ENCODE results near the gene PGBD4. TPM values are rescaled to one million over a fixed set of nuclear protein-coding genes. Genes with fewer than 3 reads are reported as not detected.
"Not testable (repeated sequence)": the region's sequence is repeated elsewhere in the genome, so short reads cannot be mapped to it uniquely, and the experiment has no call there.

Gene PGBD4
- total RNA-seq, 1 donor from 2014 or later, result 1.5 TPM

DNA sequence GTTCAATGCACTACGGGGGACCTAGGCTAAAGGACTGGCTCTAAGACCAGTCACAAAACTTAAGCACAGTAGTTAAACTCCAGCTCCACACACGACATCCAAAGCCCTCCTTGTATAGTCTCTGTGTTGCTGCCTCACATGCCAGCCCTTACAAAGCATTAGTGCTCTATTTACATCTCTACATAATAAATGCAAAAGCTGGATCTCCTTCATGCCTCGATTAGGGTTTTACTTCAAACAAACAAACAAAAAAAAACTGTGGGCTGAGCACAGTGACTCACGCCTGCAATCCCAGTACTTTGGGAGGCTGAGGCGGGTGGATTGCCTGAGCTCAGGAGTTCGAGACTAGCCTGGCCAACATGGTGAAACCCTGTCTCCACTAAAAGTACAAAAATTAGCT lies 9.6 kb downstream of the PGBD4 start:
- no peak for DNase-seq (ENCODE audit: extremely low read depth, low read depth, low spot score)

DNA sequence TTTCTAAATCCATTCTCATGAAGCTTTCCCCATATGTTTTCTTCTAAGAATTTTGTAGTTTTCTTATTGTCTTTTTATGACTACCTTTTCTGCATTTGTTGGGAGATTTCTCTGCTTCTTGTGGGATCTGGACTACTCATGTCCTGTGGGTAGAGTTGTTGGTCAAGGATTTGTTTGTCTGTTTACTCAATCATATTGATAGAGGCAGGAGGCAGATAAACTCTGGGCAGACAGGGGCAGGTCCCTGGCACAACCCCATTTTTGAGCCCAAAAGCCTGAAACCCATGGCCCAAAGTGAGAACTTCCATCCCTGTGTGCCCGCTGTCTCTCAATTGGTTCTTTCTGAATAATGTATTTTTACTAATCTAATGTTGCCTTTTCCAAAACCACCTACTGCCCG lies 12.3 kb downstream of the PGBD4 start:
- DNase-seq (ENCODE audit: extremely low read depth, low read depth, low spot score), result no peak

DNA sequence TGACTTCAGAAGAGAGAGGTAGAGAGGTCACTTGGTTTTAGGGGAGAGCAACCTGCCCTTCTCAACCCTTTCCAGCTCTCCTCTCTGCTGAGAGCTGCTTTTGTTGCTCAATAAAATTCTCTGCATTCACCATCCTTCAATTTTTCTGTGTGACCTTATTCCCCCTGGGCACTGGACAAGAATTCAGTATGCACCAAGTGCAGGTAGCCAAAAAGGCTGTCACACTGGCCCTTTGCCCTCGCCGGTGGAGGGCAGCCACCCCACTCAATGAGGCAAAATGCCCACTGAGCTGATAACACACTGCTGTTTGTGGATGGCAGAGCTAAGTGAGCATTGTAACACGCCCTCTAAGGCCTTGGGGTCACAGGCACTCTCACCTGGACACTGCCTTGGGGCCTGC lies 12.9 kb downstream of the PGBD4 start:
- no peak for DNase-seq (ENCODE audit: extremely low read depth, low read depth, low spot score)

DNA sequence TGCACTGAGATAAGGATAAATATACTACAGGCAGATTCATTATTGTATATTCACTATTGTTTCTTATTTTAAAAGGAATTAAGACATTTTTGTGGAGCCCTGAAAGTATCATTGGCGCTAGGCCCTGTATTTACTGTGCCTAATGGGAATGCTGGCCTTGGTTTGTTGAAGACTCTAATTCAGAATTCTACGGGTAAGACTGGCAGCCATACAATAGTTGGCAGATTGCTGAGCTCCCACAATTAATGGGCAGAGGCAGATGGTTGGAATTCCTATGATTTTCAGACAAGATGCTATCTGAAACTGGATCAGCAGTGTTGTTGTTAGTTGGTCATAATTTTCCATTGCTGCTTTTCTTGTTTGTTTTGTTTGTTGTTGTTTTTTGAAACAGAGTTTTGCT lies 14.7 kb downstream of the PGBD4 start:
- DNase-seq (ENCODE audit: extremely low read depth, low read depth, low spot score), result no peak

DNA sequence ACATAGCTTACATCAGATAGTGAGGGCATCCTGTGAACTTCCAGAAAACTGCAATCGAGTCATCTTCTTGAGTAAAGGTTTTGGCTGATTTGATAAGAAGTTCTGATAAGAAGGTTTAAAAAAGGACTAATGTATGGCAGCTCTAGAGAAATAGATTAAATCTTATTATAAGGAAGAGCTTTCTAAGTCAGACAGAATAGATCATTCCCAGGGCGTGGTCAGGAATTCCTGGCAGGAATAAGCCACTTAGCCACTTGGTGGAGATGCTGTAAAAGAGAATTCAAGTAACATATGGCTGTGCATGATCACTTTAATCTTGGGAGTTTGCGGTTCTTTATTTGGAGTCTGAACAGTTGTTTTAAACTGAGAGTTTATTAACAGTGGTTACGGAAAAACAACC lies 17.4 kb downstream of the PGBD4 start:
- no peak for DNase-seq (ENCODE audit: extremely low read depth, low read depth, low spot score)

DNA sequence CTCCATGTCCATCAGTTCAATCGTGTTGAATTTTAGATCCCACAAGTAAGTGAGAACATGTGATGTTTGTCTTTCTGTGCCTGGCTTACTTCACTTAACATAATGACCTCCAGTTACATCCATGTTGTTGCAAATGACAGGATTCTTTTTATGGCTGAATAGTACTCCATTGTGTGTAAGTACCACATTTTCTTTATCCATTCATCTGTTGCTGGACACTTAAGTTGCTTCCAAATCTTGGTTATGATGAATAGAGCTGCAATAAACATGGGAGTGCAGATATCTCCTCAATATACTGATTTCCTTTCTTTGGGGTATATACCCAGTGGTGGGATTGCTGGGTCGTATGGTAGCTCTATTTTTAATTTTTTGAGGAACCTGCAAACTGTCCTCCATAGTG lies 18.5 kb downstream of the PGBD4 start:
- not testable (repeated sequence) for DNase-seq (ENCODE audit: extremely low read depth, low read depth, low spot score)

DNA sequence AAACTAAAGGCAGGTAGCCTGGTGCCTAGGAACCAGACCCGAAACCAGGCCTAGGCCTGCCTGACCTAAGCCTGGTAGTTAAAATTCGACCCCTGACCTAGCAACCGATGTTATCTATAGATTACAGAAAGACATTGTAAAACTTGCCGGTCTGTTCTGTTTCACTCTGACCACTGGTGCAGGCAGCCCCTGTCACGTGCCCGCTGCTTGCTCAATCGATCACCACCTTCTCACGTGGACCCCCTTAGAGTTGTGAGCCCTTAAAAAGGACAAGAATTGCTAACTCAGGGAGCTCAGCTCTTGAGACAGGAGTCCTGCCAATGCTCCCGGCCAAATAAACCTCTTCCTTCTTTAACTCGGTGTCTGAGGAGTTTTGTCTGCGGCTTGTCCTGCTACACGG lies 19.9 kb downstream of the PGBD4 start:
- not testable (repeated sequence) for DNase-seq (ENCODE audit: extremely low read depth, low read depth, low spot score)

DNA sequence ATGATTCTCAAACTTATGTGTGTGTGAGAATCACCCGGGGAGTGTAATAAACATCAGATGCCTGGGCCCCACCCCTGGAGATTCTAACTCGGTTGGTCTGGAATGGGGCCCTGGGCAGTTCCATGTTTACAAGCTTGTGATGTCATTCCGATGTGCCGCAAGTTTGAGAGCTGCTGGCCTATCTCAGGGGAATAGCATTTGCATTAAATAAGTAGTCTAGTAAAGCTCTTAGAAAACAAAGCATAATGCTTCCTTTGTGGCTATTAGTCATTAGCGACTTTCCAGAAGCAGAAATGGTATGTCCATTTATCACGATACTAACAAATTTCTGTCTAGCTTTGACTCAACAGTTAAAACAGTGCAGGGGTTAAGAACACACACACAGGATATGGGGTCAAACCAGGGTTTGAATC lies 20.9 kb downstream of the PGBD4 start:
- peak; percentile 76 for DNase-seq (ENCODE audit: extremely low read depth, low read depth, low spot score)

DNA sequence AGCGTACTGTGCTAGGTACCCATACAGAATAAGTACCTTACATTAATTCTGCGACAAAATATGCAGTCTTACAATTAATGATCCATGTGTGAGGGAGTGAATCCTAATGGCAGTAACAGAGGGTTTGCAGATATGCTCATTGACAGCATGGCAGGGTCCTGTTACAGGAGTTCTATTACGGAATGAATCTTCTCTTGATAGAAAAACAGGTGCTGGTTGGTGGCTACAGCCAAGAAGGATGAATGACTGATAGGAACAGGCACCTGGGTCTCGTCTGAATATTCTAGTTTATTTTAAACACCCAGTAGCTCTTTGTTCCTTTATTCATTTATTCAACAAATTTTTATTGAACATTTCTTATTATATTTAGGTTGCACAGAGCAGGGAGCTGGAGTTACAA lies 22.8 kb downstream of the PGBD4 start:
- no peak for DNase-seq (ENCODE audit: extremely low read depth, low read depth, low spot score)

DNA sequence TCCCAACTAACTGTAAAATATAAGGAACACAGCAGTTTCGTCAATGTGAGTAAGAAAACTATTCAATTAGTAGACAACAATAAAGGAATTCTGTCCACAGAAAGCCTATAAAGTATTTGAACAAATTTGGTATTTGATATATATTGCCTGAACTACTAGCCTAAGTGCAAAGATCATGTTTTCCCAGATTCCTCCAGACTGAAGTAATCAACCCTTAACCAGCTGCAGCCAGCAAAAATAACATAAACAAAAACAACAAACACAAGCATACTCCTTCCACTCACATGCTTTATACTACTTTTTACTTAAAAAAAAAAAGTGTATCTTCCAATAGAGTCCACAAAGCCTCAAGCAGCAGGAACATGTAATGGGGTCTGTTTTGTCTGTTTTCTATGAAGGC lies 24.1 kb downstream of the PGBD4 start:
- DNase-seq (ENCODE audit: extremely low read depth, low read depth, low spot score), result no peak

DNA sequence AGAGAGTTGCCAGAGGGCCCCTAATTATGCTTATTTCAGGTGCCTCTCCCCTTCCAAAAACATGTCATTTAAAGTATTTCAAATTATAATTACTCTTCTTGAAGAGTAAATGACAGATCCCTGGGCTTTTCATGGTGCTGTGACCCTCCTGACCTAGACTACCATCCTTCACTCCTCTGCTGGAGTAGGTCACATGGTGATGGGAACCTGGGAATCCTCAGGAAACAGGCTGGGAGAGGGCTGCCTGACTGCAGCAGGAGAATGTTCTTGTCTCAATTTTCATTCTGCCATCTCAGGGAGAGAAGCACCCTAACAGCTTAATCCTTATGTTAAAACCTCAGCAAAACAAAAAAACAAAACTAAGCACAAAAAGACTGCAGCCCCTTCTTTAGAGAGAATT lies 24.6 kb downstream of the PGBD4 start:
- no peak for DNase-seq (ENCODE audit: extremely low read depth, low read depth, low spot score)

DNA sequence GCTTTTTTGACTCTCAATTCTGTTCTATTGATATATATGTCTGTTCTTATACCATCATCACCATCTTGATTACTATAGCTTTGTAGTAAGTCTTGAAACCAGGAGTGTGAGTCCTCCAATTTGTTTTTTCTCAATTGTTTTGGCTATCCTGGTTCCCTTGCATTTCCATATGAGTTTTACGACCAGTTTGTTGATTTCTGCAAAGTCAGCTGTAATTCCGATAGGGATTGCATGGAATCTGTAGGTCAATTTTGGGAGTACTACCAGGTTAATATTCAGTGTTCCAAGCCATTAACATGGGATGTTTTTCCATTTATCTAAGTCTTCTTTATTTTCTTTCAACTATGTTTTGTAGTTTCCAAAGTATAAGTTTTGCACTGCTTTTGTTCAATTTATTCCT lies 27.0 kb downstream of the PGBD4 start:
- DNase-seq (ENCODE audit: extremely low read depth, low read depth, low spot score), result no peak

DNA sequence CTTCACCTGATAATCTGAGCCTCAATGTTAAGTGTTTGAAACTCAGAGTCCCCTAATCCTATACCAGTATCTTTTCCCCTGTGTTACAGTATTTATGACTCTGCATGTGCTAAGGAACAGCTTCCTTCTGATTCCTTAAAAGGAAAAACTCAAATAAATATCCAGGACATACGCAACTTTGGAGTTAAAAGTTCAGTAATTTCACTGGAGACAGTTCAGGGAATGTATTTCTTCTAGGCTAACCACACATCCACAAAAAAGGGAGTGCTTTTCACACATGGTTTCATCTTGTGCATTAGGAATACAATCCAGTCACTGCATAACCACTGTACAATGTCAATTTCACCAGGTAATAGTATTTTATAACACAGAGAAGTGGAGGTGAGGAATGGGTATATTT lies 31.0 kb downstream of the PGBD4 start:
- DNase-seq (ENCODE audit: extremely low read depth, low read depth, low spot score), result no peak

DNA sequence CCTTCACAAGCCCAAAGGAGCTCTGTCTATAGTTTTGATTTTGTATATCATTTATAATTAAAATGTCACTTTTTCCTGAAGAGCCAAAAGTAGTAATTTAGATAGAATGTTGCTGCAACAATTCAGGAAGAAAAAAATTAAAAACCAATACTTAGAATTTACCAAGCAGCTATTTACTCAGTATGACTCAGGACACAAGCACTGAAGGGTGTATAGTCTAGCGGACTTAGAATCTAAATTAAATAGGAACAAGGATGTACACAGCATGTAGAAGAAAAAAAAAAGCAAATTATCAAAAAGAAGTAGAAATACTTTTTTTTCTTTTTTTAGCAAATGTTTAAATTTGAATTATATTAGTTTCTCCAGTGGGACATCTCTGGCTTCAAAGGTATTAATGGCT lies 31.6 kb downstream of the PGBD4 start:
- no peak for DNase-seq (ENCODE audit: extremely low read depth, low read depth, low spot score)

DNA sequence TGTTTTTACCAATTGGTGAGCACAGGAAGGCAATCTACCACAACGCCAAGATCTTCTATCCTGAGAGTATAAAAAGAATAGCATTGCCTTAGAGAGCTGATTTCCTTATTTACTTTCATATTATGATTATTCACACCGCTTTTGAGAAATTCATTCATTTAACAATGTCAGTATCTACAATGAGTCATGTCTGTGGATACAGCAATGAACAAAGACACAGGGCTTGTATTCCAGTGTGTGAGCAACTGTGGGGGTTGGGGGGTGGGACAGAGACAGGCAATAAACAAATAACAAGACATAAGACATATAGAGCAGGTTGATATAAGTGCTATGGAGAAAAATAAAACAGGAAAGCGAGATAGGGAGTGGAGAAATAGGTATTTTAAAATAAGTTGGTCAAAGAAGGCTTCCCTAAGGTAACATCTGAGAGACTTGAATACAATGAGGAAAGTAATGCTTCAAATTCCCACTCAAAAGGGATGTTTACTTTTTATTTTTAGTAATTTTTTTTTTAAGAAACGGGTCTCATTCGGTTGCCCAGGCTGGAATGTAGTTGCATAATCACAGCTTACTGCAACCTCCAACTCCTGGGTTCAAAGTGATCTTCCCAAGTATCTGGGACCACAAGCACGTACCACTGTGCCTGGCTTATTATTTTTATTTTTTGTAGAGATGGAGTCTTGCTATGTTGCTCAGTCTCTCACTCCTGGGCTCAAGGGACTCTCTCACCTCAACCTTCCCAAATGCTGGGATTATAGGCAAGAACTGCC lies 45.7 kb downstream of the PGBD4 start:
- DNase-seq (ENCODE audit: extremely low read depth, low read depth, low spot score), result peak; percentile 52

DNA sequence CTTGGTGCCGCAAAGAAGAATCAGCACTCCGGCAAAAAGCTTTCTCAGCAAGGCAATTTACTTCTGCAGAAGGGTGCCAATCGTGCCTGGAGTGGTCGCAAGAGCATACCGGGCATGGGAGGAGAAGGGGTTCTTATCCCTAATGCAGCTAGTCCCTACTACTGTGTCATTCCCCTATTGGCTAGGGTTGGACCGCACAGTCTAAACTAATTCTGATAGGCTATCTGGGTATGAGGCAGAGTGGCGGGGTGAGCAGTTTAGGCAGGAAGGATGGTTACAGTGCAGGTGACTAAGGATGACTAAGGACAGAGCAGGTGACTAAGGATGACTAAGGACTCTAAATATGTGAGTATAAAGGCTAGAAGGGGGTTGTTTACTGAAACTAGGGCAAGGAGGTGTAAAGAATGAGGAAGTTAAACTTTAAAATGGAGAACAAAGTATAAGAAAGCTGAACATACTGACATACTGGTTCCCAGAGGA lies 52.9 kb downstream of the PGBD4 start:
- no peak for DNase-seq (ENCODE audit: extremely low read depth, low read depth, low spot score)

DNA sequence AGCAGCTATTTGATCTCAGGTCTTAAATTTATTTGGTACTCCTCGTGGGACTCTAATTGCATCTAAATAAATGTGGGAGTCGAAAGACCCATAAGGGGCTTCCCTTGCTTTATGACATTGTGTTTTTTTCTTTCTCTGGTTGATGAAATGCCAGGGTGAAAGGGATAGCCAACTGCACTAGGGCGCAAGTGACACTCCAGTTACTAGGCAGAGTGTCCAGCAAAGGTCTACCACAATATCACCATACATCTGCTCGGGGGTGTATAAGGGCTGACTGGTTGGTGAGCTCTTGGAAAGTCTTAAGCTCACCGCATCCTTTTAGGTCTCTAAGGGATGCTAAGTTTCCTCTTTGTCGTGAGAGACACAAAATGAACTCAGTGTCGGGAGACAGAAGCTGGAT lies 54.0 kb downstream of the PGBD4 start:
- DNase-seq (ENCODE audit: extremely low read depth, low read depth, low spot score), result no peak

Other genes starting within 250 kb of the PGBD4 start
- not detected in 2 replicates for gene CHRM5, start 133.6 kb upstream of the PGBD4 start, total RNA-seq
- gene AVEN, start 62.9 kb upstream of the PGBD4 start, total RNA-seq, result 20.7 and 26.0 TPM in 2 replicates
- gene EMC7, start 221 bp upstream of the PGBD4 start, total RNA-seq, result 37.1 and 58.6 TPM in 2 replicates
- gene KATNBL1, start 108.0 kb downstream of the PGBD4 start, total RNA-seq, result 35.0 and 47.7 TPM in 2 replicates
- 145 and 150 TPM in 2 replicates for gene EMC4, start 122.9 kb downstream of the PGBD4 start, total RNA-seq
- gene SLC12A6, start 235.7 kb downstream of the PGBD4 start, total RNA-seq, result 23.0 and 29.8 TPM in 2 replicates
- 397 TPM in 2 replicates for gene NOP10, start 241.1 kb downstream of the PGBD4 start, total RNA-seq
- not detected in 2 replicates for gene NUTM1, start 241.2 kb downstream of the PGBD4 start, total RNA-seq